Hepatocyte (in vitro differentiated cells): ENCODE data around the gene REEP6. TPM values are rescaled to one million over a fixed set of nuclear protein-coding genes. Genes with fewer than 3 reads are reported as not detected.

Source experiments
- DNase-seq: peaks from one replicate; pipeline ENCODE4 v3.0.0-alpha.2; 2016; ENCODE audit warnings: low spot score
- H2AFZ ChIP-seq: fragments of 200-600 bp; sonication (generic); 2 replicates; pipeline ENCODE4 v1.6.0; 2016; ENCODE audit warnings: antibody characterized with exemption, mild to moderate bottlenecking
- H3K27ac ChIP-seq: fragments of 200-600 bp; sonication (generic); 2 replicates; pipeline ENCODE4 v1.5.1; 2016; ENCODE audit warnings: mild to moderate bottlenecking
- H3K27me3 ChIP-seq: fragments of 200-600 bp; sonication (generic); 2 replicates; pipeline ENCODE4 v1.6.1; 2016
- H3K36me3 ChIP-seq: fragments of 200-600 bp; sonication (generic); replicated peaks from 2 replicates; pipeline ENCODE4 v1.5.1; 2016; ENCODE audit warnings: low read depth; ENCODE audit not compliant: insufficient read depth
- H3K4me1 ChIP-seq: fragments of 200-600 bp; sonication (generic); 2 replicates; pipeline ENCODE4 v1.5.1; 2016; ENCODE audit warnings: mild to moderate bottlenecking, moderate library complexity; ENCODE audit not compliant: insufficient read depth
- H3K4me2 ChIP-seq: fragments of 200-600 bp; sonication (generic); 2 replicates; pipeline ENCODE4 v1.6.0; 2016
- H3K4me3 ChIP-seq: fragments of 200-600 bp; sonication (generic); 2 replicates; pipeline ENCODE4 v1.5.1; 2016; ENCODE audit warnings: mild to moderate bottlenecking
- H3K79me2 ChIP-seq: fragments of 200-600 bp; sonication (generic); 2 replicates; pipeline ENCODE4 v1.6.0; 2017; ENCODE audit warnings: mild to moderate bottlenecking
- H3K9me2 ChIP-seq: fragments of 200-600 bp; sonication (generic); replicated peaks from 2 replicates; pipeline ENCODE4 v1.6.0; 2017; ENCODE audit warnings: mild to moderate bottlenecking; ENCODE audit not compliant: insufficient read depth
- H3K9me3 ChIP-seq: fragments of 200-600 bp; sonication (generic); 2 replicates; pipeline ENCODE4 v1.5.1; 2016; ENCODE audit warnings: low read depth, mild to moderate bottlenecking
- H4K20me1 ChIP-seq: fragments of 200-600 bp; sonication (generic); 2 replicates; pipeline ENCODE4 v1.6.0; 2016; ENCODE audit warnings: mild to moderate bottlenecking; ENCODE audit not compliant: insufficient read depth, poor library complexity, severe bottlenecking
- EZH2 ChIP-seq: fragments of 200-600 bp; sonication (generic); IDR thresholded peaks from 2 replicates; pipeline ENCODE4 v1.6.1; 2016; ENCODE audit warnings: antibody characterized with exemption, mild to moderate bottlenecking, borderline replicate concordance
- EZH2phosphoT487 ChIP-seq: fragments of 200-600 bp; sonication (generic); IDR thresholded peaks from one replicate; pipeline ENCODE4 v1.6.1; 2018; ENCODE audit warnings: antibody characterized with exemption, mild to moderate bottlenecking, low read depth, moderate library complexity; ENCODE audit not compliant: unreplicated experiment, severe bottlenecking
- whole genome bisulfite sequencing: methylation state at CpG from one replicate; pipeline ENCODE4 v1.1.6; 2016; ENCODE audit warnings: low lambda C conversion rate; ENCODE audit errors: missing lambda C conversion rate; 5-methylcytosine and 5-hydroxymethylcytosine counted together
- polyA plus RNA-seq: library from polyadenylated mRNA; unstranded; fragments of >200 nt; fragmentation: Nextera tagmentation; extraction: Ambion mirVana; gene quantifications from 2 replicates; pipeline ENCODE4 v1.2.1, GENCODE V29; 2016
- total RNA-seq: library from RNA; depleted of rRNA; stranded (reverse); fragments of >200 nt; gene quantifications from 2 replicates; pipeline ENCODE4 v1.2.3, GENCODE V29; 2014
- TF ChIP-seq, protein P1 (sequence below): fragments of 200-600 bp; sonication (generic); IDR thresholded peaks from 2 replicates; pipeline ENCODE4 v1.5.1; 2016; ENCODE audit warnings: antibody characterized with exemption, mild to moderate bottlenecking; ENCODE audit not compliant: poor library complexity

REEP6 gene
- 80.8 and 88.9 TPM in 2 replicates for total RNA-seq
- 179 and 218 TPM in 2 replicates for polyA plus RNA-seq

DNA sequence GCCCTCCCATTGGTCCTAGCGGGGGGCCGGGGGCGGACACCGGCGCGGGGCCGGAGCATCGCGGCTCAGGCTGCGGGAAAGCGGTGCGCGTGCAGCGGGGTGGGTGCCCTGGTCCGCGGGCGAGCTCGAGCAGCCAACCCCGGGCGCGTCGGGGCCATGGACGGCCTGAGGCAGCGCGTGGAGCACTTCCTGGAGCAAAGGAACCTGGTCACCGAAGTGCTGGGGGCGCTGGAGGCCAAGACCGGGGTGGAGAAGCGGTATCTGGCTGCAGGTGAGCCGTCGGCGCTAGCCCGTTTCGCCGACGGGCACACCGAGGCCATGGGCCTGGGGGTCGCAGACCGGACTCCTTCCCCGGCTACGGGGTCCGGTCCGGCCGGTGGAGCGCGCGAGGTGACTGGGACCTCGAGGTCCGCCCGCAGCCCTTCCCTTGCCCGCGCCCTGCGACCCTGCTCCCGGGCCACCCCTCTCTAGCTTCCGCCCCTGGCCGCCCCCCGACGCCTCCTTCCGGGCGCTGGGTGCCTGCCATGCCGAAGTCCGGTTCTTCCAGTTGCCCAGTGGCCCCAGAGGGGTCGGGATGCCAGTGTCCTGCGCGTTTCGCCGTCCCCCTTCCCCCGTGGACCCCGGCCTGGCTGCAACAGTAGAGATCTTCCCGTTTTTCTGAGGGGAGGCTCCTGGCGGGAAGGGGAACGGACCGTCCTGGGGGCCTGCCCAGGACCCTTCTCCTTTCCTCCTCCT is at the start of gene REEP6:
TSS of gene REEP6 (plus strand) at position 68 of the 735 bp plus-strand sequence. CDS start at position 157, 89 bp downstream.
- no peaks in the 10 kb centered on the region for H3K9me2 ChIP-seq
- no peaks in the 10 kb centered on the region for H3K36me3 ChIP-seq
- H3K9me3 ChIP-seq, result no peaks in the 10 kb centered on the region
- no peaks in the 10 kb centered on the region for H4K20me1 ChIP-seq
- peaks cover 15% of the 10 kb centered on the region for H3K79me2 ChIP-seq
- TF ChIP-seq, protein P1, sequence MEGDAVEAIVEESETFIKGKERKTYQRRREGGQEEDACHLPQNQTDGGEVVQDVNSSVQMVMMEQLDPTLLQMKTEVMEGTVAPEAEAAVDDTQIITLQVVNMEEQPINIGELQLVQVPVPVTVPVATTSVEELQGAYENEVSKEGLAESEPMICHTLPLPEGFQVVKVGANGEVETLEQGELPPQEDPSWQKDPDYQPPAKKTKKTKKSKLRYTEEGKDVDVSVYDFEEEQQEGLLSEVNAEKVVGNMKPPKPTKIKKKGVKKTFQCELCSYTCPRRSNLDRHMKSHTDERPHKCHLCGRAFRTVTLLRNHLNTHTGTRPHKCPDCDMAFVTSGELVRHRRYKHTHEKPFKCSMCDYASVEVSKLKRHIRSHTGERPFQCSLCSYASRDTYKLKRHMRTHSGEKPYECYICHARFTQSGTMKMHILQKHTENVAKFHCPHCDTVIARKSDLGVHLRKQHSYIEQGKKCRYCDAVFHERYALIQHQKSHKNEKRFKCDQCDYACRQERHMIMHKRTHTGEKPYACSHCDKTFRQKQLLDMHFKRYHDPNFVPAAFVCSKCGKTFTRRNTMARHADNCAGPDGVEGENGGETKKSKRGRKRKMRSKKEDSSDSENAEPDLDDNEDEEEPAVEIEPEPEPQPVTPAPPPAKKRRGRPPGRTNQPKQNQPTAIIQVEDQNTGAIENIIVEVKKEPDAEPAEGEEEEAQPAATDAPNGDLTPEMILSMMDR, result no peak
- TF ChIP-seq EZH2phosphoT487 (no peak), EZH2 (no peak)
- peak within 1 kb of the TSS; percentile 86 for H3K27ac ChIP-seq
- 19% methylated on average over 27 of the region's 73 CpGs for whole genome bisulfite sequencing
- peak within 1 kb of the TSS; percentile 62 for H3K4me3 ChIP-seq
- no peak for DNase-seq
- H3K27me3 ChIP-seq, result no peaks in the 10 kb centered on the region
- peak within 1 kb of the TSS; percentile 44 for H2AFZ ChIP-seq
- peak within 1 kb of the TSS; percentile 78 for H3K4me2 ChIP-seq
- H3K4me1 ChIP-seq, result peaks cover 21% of the 10 kb centered on the region

DNA sequence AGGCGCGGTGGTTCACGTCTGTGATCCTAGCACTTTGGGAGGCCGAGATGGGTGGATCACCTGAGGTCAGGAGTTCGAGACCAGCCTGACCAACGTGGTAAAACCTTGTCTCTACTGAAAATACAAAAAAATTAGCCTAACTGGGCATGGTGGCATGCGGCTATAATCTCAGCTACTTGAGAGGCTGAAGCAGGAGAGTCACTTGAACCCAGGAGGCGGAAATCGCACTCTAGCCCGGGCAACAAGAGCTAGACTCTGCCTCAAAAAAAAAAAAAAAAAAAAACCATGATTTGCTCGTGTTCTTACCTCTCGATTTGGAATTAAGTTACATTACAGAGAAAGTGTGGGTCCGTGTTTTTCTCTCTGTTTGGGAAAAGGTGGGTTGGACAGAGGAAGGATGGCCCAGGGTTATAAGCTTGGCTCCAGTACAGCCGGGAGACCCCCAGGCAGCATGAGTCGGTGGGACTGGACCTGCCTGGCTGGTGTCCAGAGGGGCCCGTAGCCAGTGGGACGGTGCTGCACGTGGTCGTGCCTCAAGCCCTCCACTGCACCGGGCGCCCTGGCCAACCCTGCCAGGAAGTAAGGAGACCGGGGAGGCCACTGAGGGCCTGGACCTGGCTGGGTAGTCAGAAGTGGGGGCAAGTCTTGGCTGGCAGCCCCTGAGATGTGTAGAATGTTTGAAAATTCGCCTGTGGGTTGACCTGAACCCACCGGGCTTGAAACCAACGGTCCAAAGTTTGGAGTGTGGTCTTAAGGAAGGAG is 49.1 kb upstream of the REEP6 start:
- Histone ChIP-seq H3K4me3 (no peak overlapping the region), H3K27ac (no peak overlapping the region), H3K9me2 (no peaks in the 10 kb centered on the region), H4K20me1 (peaks cover 41% of the 10 kb centered on the region), H3K9me3 (no peaks in the 10 kb centered on the region), H3K27me3 (peaks cover 11% of the 10 kb centered on the region), H3K79me2 (peaks cover 28% of the 10 kb centered on the region), H2AFZ (no peak overlapping the region), H3K36me3 (no peaks in the 10 kb centered on the region), H3K4me1 (peaks cover 21% of the 10 kb centered on the region), H3K4me2 (no peak overlapping the region)
- no peak for TF ChIP-seq EZH2phosphoT487
- TF ChIP-seq EZH2, result no peak
- TF ChIP-seq, protein P1, result no peak
- DNase-seq, result no peak
- 93% methylated on average over 25 of the region's 25 CpGs for WGBS

DNA sequence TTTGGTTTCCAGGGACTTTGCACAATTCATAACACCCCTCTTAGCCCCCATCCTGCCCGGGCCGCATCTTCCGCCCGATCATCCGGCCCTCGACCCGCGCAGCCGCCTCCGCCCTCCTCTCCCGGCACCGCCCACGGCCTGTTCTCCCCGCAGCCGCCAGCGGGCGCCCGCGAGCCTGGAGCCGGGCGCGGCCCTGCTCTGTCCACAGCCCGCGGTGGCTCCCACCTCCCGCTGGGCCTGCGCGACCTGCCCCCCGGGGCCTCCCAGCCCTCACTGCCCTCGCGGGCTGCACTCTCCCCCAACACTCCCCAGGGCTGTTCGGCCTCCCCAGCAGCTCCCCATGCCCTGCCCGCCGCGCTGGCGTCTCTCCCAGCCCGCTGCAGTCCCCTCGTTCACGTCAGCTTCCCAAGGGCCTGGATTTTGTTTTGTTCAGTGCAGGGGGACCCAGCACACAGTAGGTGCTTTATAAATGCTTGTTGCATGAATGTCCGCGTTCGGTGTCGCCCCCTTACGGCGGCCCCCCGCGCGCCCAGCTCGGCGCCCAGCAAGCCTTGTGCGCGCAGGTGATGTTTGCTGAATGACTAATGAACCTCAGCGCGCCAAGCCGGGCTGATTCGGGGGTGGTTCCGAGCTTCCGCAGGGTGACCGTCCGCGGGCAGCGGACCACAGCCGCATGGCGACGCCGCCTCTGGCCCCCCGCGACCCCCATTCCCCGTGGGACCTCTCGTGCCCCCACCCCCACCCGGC is 45.6 kb upstream of the REEP6 start:
- Histone ChIP-seq H3K4me2 (peak overlapping the region; percentile 96), H4K20me1 (peaks cover 25% of the 10 kb centered on the region), H3K9me2 (no peaks in the 10 kb centered on the region), H3K36me3 (no peaks in the 10 kb centered on the region), H3K9me3 (no peaks in the 10 kb centered on the region), H3K79me2 (peaks cover 7% of the 10 kb centered on the region), H2AFZ (peak overlapping the region; percentile 68), H3K27me3 (peaks cover 42% of the 10 kb centered on the region), H3K27ac (no peak overlapping the region), H3K4me3 (peak overlapping the region; percentile 55), H3K4me1 (peaks cover 17% of the 10 kb centered on the region)
- WGBS, result 5% methylated on average over 45 of the region's 70 CpGs
- peak; percentile 86 for DNase-seq
- TF ChIP-seq EZH2phosphoT487 (no peak), EZH2 (no peak)
- TF ChIP-seq, protein P1, result peak; percentile 63
